Choroid plexus epithelial cell (primary cell): ENCODE results near the gene SDCBP2.
"Not testable (repeated sequence)": the region's sequence is repeated elsewhere in the genome, so short reads cannot be mapped to it uniquely, and the experiment has no call there.

Experiments
- DNase-seq: peaks from one replicate; pipeline ENCODE4 v3.0.0-alpha.2; 2010; ENCODE audit warnings: low read depth
- H3K4me3 ChIP-seq: 2 replicates; pipeline ENCODE4 v1.5.1; 2011; ENCODE audit warnings: low read depth, mild to moderate bottlenecking, control low read depth, low read length, moderate library complexity
- TF ChIP-seq, protein P1 (sequence below): conservative IDR thresholded peaks from 2 replicates; pipeline ENCODE4 v1.5.1; 2011; ENCODE audit warnings: low read depth, mild to moderate bottlenecking, control low read depth, inconsistent platforms, low read length, moderate library complexity

The SDCBP2 gene

DNA sequence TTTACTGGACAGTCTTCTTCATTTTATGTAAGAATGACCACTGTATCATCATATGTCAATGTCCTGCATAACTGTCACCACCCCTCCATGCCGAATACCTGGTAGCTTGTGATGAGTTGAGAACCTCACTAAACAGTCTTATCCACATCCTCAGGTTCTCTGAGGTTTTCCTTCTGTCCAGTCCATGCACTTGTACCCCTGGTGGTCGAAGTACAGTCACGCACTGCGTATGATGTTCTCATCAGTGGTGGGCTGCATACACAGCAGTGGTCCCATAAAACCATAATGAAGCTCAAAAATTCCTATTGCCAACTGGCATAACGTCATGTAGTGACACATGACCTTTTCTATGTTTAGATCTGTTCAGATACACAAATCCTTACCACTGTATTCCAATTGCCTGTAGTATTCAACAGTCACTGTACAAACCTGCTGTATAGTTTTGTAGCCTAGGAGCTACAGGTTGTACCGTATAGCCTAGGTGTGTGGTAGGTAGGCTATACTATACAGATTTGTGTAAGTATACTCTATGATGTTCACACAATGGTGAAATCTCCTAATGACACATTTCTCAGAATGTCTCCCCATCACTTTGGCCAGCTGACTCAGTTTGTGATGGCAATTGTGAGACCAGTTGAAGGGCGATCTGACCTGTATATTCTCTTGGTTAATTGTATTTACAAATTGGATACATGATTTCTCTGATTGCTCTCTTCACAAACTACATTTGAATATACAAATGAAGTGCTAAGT lies 31.3 kb upstream of the SDCBP2 start:
- no peak for DNase-seq
- TF ChIP-seq, protein P1, sequence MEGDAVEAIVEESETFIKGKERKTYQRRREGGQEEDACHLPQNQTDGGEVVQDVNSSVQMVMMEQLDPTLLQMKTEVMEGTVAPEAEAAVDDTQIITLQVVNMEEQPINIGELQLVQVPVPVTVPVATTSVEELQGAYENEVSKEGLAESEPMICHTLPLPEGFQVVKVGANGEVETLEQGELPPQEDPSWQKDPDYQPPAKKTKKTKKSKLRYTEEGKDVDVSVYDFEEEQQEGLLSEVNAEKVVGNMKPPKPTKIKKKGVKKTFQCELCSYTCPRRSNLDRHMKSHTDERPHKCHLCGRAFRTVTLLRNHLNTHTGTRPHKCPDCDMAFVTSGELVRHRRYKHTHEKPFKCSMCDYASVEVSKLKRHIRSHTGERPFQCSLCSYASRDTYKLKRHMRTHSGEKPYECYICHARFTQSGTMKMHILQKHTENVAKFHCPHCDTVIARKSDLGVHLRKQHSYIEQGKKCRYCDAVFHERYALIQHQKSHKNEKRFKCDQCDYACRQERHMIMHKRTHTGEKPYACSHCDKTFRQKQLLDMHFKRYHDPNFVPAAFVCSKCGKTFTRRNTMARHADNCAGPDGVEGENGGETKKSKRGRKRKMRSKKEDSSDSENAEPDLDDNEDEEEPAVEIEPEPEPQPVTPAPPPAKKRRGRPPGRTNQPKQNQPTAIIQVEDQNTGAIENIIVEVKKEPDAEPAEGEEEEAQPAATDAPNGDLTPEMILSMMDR = peak; percentile 21
- H3K4me3 ChIP-seq = no peak overlapping the region

DNA sequence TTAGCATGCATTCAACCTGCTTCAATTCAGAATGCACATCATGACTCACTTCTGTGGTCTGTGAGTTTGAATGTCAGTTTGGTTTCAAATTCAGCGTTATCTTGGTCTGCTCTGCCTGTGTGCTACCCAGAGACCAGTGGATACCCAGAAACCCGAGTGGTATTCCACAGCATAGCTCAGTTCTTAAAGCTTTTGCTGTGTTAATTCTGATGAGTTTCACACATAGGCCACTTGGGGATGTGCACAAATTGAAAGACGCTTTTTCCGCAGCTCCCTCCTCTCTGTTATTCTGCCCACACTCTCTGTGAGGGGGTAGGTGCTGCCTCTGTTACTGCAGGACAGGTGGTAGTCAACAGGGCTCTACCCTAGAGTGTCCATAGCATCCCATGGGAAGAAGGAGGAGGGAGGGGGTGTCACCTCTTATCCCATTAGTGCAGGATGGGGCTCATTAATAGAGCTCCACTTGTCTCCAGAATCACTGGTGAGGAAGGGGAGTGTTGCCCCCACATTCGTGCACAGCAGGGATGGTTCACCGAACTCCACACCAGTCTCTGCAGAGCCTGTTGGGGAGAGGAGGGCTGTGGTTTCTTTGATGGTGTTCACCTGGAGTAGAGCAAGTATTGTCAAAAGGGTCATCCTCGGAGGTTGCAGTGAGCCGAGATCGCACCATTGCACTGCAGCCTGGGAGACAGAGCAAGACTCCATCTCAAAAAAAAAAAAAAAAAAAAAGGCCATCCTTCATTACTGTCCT lies 29.2 kb upstream of the SDCBP2 start:
- TF ChIP-seq, protein P1 = no peak
- DNase-seq = peak; percentile 76
- H3K4me3 ChIP-seq = no peak overlapping the region

DNA sequence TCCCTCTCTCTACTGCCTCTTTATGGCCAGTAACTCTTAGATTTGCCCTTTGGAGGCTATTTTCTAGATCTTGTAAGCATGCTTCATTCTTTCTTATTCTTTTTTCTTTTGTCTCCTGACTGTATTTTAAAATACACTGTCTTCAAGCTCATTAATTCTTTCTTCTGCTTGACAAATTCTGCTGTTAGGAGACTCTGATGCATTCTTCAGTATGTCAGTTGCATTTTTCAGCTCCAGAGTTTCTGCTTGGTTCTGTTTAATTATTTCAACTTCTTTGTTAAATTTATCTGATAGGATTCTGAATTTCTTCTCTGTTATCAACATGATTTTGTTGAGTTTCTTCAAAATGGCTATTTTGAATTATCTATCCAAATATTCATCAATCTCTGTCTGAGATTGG lies 25.0 kb upstream of the SDCBP2 start:
- H3K4me3 ChIP-seq = no peak overlapping the region
- no peak for DNase-seq
- TF ChIP-seq, protein P1 = no peak

DNA sequence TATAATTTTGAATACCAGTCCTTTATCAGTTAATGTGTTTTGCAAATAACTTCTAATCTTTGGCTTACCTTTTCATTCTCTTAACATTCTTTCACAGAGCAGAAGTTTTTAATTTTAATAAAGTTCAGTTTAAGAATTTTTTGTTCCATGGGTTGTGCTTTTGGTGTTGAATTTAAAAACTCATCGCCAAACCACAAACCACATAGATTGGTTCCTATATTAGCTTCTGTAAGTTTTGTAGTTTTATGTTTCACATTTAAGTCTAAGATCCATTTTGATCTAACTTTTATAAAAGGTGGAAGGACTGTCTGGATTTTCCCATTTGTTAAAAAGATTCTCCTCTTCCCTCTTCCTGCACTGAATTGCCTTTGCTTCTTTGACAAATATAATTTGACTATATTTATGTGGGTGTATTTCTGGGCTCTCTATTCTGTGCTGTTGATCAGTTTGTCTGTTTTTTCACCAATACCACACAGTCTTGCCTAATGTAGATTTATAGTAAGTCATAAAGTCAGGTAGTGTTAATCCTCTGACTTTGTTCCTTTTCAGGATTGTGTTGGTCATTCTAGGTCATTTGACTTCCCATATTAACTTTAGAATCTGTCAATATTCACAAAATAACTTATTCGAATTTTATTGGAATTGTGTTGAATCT lies 17.5 kb upstream of the SDCBP2 start:
- no peak overlapping the region for H3K4me3 ChIP-seq
- TF ChIP-seq, protein P1 = no peak
- DNase-seq = no peak

DNA sequence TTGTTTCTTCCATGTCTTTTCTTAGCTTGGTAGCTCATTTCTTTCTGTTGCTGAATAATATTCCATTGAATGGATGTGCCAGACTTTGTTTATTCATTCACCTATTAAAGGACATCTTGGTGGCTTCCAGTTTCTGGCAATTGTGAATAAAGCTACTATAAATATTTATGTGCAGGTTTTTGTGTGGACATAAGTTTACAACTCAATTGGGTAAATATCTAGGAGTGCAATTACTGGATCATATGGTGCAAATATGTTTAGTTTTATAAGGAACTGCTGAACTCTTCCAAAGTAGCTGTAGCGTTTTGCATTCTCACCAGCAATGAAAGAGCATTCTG lies 16.8 kb upstream of the SDCBP2 start:
- TF ChIP-seq, protein P1 = no peak
- no peak for DNase-seq
- no peak overlapping the region for H3K4me3 ChIP-seq

DNA sequence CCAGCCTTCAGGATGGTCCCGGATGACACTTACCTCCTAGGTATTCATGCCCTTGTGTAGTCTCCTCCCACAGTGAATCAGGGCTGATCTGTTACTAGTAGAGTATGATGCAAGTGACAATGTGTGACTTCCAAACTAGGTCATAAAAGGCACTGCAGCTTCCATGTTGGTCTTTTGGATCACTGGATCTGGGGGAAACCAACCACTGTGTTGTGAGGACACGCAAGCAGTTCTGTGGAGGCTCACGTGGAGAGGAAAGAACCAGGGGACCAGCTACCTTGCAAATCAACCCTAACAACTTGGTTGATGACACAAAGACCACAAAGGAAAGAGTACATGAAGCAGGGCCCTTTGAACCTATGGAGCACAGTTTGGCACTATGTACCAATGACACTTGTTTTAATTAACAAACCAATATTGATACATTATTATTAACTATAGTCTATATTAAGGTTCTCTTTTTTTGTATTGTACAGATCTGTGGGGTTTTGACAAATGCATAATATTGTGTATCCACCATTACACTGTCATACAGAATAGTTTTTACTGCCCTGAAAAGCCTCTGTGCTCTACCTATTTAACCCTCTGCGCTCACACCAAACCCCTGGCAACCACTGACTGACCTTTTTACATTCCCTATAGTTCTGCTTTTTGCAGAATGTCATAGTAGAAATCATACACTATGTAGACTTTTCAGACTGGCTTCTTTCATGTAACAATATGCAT lies 16.3 kb upstream of the SDCBP2 start:
- TF ChIP-seq, protein P1 = no peak
- DNase-seq = no peak
- H3K4me3 ChIP-seq = no peak overlapping the region

DNA sequence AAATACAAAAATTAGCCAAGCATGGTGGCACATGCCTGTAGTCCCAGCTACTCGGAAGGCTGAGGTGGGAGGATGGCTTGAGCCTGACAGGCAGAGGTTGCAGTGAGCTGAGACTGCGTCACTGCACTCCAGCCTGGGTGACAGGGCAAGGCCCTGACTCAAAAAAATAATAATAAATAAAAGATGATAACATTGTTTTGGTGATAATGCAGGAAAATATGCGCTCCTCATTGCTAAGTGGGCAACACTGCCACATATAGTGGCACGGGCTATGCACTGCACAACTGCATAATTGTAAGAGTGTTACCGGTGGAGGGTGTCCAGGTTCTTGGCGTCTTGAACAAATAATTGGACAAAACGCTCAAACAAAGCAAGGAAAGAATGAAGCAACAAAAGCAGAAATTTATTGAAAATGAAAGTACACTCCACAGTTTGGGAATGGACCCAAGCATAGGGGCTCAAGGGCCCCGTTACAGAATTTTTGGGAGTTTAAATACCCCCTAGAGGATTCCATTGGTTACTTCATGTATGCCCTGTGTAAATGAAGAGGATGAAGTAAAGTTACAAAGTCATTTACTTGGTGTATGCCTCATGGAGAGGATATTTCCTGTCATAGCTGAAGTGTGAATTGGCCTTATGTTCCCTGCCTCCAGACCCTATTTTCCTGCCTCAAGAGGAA lies 14.6 kb upstream of the SDCBP2 start:
- not testable (repeated sequence) for DNase-seq

More for the DNA sequence above, 14.6 kb upstream of the SDCBP2 start:
- not testable (repeated sequence) for H3K4me3 ChIP-seq
